Panc1 (cell line): ENCODE measurements around the gene AKAP6.

Experiments
- CTCF ChIP-seq: fragments of 450-650 bp; IDR thresholded peaks from 2 replicates; pipeline ENCODE4 v1.5.1; 2017; ENCODE audit warnings: mild to moderate bottlenecking
- REST ChIP-seq, 2 experiments: IDR thresholded peaks; 2 replicates each; pipeline ENCODE4 v1.6.1; 2011 to 2012; ENCODE audit warnings: low read depth in 2 of 2, control low read depth in 1 of 2, low read length in 1 of 2, mild to moderate bottlenecking in 1 of 2, moderate library complexity in 1 of 2; ENCODE audit not compliant: insufficient read depth in 1 of 2

GRCh38 chr14:32774214-32774613 is 445.1 kb downstream of the AKAP6 start:
- TF ChIP-seq CTCF, result no peak
- no peak for TF ChIP-seq REST (IDR thresholded peaks at IDR 0.05; ENCODE audit: insufficient read depth in 1 of 2, low read depth in 2 of 2, low read length in 1 of 2)
